ENCODE data around the gene CHST7. TPM values are rescaled to one million over a fixed set of nuclear protein-coding genes. Genes with fewer than 3 reads are reported as not detected.

Gene CHST7
- total and polyA plus RNA-seq, 10 of the 15 experiments (the other 5 are each of a cell fraction or from before 2014, with no cell fraction given): 0.58 to 11.0 (median 5.4) TPM

- peaks cover 0 to 8% of the 10 kb centered on the region in 2 experiments; a peak in 2 of 4 replicates for H3K36me3 ChIP-seq (ENCODE audit: control insufficient read depth in 2 of 2, insufficient read depth in 2 of 2, low read length in 1 of 2)
- H2AFZ ChIP-seq (ENCODE audit: control insufficient read depth, low read depth, low read length): no peak overlapping the region
- no peak overlapping the region for H3K27ac ChIP-seq (ENCODE audit: control insufficient read depth, insufficient read depth)
- CTCF ChIA-PET: interaction anchor here (0.6 to 4.0 kb wide), 7 partner anchors 9 to 153 kb away, joined by 3 to 21 read pairs (median 4); no protein-coding TSS in a partner anchor
- POLR2A ChIA-PET: interaction anchor here (0.5 to 1.4 kb wide), 4 partner anchors 10 to 76 kb away, joined by 3 to 5 read pairs (median 4); no protein-coding TSS in a partner anchor
- H3K79me2 ChIP-seq (ENCODE audit: control insufficient read depth, insufficient read depth, low read length): no peaks in the 10 kb centered on the region
- WGBS (ENCODE audit: insufficient coverage, insufficient replicate concordance, low lambda C conversion rate, missing lambda C conversion rate): 31% methylated on average over 3 of the region's 3 CpGs
- ATAC-seq (peak; percentile 44), DNase-seq (ENCODE audit: low read depth, low spot score) (no peak), FAIRE-seq (no peak)
- peak; percentile 41; the same call in 1 of the 2 replicates for TF ChIP-seq RUNX3 (IDR thresholded peaks at IDR 0.05; ENCODE audit: low read length)
- peak; percentile 58; the same call in 1 of the 2 replicates for TF ChIP-seq SPI1 (IDR thresholded peaks at IDR 0.05; ENCODE audit: borderline replicate concordance, insufficient read depth, low read depth, low read length)
- TF ChIP-seq NKRF (conservative IDR thresholded peaks at IDR 0.05): no peak
- TF ChIP-seq KAT2A (conservative IDR thresholded peaks at IDR 0.05; ENCODE audit: control insufficient read depth, low read depth, low read length): no peak
- TF ChIP-seq TCF12 (IDR thresholded peaks at IDR 0.05; ENCODE audit: low read depth, low read length): no peak
- TF ChIP-seq EP300 (IDR thresholded peaks at IDR 0.05; ENCODE audit: borderline replicate concordance in 1 of 2, control insufficient read depth in 1 of 2, low read depth in 2 of 2, low read length in 2 of 2): 0 out of 4 replicates have a peak, but pooled peaks of 1 of the 2 experiments have one; percentile 20
- no peak for TF ChIP-seq IKZF2 (IDR thresholded peaks at IDR 0.05)
- no peak for TF ChIP-seq KLF5 (IDR thresholded peaks at IDR 0.05; ENCODE audit: partially characterized antibody)
- TF ChIP-seq, protein P1, sequence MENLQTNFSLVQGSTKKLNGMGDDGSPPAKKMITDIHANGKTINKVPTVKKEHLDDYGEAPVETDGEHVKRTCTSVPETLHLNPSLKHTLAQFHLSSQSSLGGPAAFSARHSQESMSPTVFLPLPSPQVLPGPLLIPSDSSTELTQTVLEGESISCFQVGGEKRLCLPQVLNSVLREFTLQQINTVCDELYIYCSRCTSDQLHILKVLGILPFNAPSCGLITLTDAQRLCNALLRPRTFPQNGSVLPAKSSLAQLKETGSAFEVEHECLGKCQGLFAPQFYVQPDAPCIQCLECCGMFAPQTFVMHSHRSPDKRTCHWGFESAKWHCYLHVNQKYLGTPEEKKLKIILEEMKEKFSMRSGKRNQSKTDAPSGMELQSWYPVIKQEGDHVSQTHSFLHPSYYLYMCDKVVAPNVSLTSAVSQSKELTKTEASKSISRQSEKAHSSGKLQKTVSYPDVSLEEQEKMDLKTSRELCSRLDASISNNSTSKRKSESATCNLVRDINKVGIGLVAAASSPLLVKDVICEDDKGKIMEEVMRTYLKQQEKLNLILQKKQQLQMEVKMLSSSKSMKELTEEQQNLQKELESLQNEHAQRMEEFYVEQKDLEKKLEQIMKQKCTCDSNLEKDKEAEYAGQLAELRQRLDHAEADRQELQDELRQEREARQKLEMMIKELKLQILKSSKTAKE (IDR thresholded peaks at IDR 0.05; ENCODE audit: low read depth, poor library complexity, severe bottlenecking): no peak
- no peak for TF ChIP-seq CTCF (IDR thresholded peaks at IDR 0.05 in 2 of 3, conservative IDR thresholded peaks at IDR 0.05 in 1 of 3; ENCODE audit: control insufficient read depth in 2 of 3, extremely low read depth in 1 of 3, insufficient read depth in 1 of 3, low read depth in 3 of 3, low read length in 3 of 3)
- RAD21 ChIA-PET (ENCODE audit: unreplicated experiment): interaction anchor here (0.7 to 0.8 kb wide), 2 partner anchors 9 to 57 kb away, joined by 3 read pairs; no protein-coding TSS in a partner anchor
- no TSS peak for BruUV-seq (replicated peaks)
- in situ Hi-C loops (cut with MboI) (no loop called here), intact Hi-C loops (cut with micrococcal nuclease; ENCODE audit: unreplicated experiment) (loop anchor here (2.0 kb wide), 3 partner anchors 89 to 263 kb away; no protein-coding TSS in a partner anchor)
- no peaks in the 10 kb centered on the region; the same call in 1 of the 2 replicates for H4K20me1 ChIP-seq (ENCODE audit: control insufficient read depth, insufficient read depth)
- no peaks in the 10 kb centered on the region for H3K9me3 ChIP-seq (replicated peaks; ENCODE audit: control insufficient read depth, insufficient read depth, low read length)
- no peaks in the 10 kb centered on the region for H3K27me3 ChIP-seq (replicated peaks in 1 of 2; ENCODE audit: control insufficient read depth in 2 of 2, insufficient read depth in 2 of 2, low read length in 1 of 2)
- no peak overlapping the region for H3K4me2 ChIP-seq (ENCODE audit: control insufficient read depth, insufficient read depth)
- H3K9ac ChIP-seq (ENCODE audit: control insufficient read depth, insufficient read depth, low read length): no peak overlapping the region
- H3K4me3 ChIP-seq: no peak overlapping the region
- SMC1A ChIA-PET (ENCODE audit: uncharacterized antibody, unreplicated experiment): interaction anchor here (1.4 kb wide), 1 partner anchor 89 kb away, joined by 3 read pairs; no protein-coding TSS in a partner anchor
- no peaks in the 10 kb centered on the region for H3K4me1 ChIP-seq (ENCODE audit: control insufficient read depth, insufficient read depth, low read length)
Measured at GRCh38 chrX:46643636-46644035, 70.1 kb downstream of the CHST7 start.

All from GM12878 (cell line).